ENCODE data around the gene ABR.

Gene ABR

GRCh38 chr17:1025733-1026598 is 153.8 kb downstream of the ABR start:
- DNase-seq, result no peak

DNA sequence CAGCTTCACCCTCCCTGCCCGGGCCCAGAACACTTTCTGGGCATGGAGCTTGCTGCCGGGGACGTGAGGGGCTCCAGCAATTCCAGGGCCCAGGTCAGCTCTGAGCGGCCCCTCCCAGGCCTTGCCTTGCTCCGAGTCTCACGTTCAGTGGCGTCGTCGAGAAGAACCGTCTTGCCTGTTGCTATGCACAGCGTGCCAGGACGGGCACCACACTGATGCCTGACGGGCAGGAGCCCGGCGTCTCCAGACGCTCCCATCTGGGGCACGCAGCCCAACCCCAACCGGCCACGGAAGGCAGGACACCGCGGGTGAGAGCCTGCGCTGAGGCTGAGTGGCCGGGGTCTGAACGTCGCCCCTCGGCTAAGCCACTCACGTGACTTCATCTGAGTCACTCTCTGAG is 155.7 kb downstream of the ABR start:
- no peak for DNase-seq

- no peak for DNase-seq
These were observed 157.3 kb downstream of the ABR start for GRCh38 chr17:1022278-1023024.

DNA sequence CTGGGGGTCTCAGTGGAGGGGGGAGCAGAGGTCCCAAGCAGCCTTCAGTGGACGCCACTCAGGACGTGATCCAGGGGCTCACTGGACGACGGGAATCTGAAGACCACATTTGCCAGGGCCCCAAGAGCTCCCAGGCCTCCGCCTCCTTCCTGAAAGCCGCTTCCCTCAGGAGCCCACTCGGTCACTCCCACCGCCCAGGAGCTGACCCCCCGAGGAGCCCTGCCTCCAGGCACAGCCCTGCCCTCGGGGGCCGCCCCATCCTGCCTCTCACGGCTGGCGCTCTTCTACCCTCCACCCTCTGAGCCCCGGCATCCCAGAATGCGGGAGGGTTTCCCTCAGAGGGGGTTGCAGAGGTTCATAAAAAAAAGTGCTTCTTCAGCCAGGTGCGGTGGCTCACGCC is 158.6 kb downstream of the ABR start:
- DNase-seq, result no peak

DNA sequence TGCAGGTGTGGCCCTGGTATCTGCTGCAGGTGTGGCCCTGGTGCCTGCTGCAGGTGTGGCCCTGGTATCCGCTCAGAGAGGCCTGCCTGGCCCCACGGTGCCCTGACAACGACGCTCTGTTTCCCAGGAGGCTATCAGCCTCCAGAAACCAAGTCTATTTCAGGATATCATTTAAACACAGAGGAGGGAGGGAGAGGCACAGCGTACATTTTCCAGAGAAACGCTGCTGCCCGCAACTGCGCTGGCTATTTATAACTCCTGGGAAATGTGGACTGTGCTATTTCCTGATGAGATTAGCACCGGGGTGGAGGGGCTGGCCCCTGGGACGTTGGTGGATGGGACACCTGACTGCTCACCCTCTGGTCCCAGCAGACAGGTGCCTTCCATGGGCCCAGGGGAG is 160.3 kb downstream of the ABR start:
- DNase-seq, result no peak

DNA sequence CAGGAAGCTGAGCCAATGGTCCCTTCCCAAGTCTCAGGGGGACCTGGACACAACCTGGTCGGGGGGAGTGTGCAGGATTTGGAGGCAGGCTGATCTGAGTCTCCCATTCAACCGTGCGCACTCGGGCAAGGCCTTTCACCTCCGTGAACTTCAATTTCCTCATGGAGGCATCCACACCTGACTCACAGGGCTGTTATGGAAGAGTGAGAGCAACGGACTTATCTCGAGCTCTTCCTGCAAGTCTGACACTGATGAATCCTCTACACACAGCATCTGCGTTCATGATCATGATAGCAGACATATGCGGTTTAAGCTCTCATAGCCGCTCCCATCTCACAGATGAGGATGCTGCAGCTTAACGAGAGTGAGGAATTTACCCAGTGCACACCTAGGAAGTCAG is 161.2 kb downstream of the ABR start:
- no peak for DNase-seq

DNA sequence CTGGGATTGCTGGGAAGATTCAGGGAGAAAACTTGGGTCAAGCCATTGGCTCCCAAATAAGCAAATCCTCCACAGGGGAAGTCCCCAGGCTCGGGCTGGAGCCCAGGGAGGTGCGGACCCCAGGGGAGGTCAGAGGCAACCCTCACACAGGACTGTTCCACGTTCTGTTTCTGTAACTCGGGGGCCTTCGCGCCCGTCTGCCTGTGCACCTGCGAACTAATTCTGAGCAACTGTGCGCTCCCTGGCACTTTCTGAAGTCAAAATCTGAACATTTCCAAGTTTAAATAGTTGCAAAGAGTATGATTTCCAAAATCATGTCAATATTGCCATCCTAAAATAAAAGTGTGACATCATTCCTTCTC is 166.1 kb downstream of the ABR start:
- no peak for DNase-seq

GRCh38 chr17:1012823-1013728 is 166.7 kb downstream of the ABR start:
- DNase-seq, result no peak

- DNase-seq, result no peak
These were observed 167.7 kb downstream of the ABR start for GRCh38 chr17:1011760-1012735.

- no peak for DNase-seq
These were observed 168.6 kb downstream of the ABR start for GRCh38 chr17:1011138-1011537.

DNA sequence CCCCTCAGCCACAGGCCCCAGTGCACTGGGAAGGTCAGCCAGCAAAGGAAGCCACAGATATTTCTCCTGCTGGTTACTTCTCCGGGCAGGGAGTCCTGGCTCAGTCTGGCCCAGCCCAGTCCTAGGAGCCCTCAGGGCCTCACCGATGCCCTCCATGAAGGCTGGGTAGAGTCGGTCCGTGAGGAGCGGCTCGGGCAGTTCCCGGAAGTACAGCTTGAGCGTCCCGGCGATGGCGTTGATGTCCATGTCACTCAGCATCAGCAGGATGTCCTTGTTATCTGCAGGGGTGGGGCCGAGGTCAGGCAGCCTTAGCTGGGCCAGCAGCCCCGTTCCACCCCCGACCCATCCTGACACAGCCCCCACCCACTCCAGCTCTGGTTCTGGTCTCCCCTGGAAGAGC is 169.2 kb downstream of the ABR start:
- no peak for DNase-seq

- no peak for DNase-seq
These were observed 169.7 kb downstream of the ABR start for GRCh38 chr17:1010086-1010450.

GRCh38 chr17:1009229-1010085 is 170.3 kb downstream of the ABR start:
- no peak for DNase-seq

GRCh38 chr17:1008008-1008761 is 171.6 kb downstream of the ABR start:
- DNase-seq, result no peak

- DNase-seq, result no peak
These were observed 172.3 kb downstream of the ABR start for GRCh38 chr17:1007310-1008007.

DNA sequence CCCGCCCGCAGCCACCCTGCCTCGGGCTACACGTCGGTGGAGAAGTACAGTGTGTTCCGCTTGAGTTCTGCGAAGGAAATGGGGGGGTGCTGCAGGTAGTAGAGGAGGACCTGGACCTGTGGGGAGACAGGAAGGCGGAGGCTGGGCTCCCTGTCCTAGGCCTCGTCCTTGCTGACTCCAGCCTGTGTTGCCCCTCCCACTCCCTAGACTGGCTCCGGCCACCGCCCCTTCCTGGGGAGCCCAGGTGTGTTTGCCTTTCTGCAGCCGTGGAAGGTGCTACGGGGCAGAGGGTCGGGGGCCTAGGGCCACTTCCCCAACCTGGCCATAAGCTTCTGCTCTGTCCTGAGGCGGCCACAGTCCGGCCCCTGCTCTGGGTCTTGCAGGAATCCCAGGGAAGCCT is 173.7 kb downstream of the ABR start:
- no peak for DNase-seq

DNA sequence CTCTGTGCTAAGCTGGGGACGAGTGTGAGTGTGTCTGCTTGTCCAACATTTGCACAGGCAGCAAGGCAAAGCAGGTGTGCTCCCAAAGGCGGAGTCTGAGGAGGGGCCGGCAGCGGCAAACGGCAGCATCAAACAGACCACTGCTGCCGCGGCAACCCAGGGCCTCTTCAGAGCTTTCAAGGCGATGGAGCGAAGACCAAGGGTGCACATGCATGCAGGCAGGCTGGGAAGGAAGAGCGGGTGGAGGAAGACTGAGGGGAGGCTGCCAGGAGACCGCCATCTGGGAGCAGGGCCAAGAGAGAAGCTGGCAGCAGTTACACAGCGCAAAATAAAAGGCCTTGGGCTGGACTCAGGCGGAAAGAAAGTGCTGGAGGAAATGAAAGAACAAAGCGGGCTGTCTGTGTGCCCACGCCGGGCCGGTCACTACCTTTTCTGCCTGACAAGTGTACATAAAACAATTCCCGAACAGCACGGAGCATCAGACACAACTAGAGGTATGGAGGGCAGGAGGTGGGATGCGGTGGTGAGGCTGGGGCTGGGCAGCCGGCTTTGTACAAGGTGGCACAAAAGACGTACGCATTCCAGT is 174.3 kb downstream of the ABR start:
- DNase-seq, result no peak

DNA sequence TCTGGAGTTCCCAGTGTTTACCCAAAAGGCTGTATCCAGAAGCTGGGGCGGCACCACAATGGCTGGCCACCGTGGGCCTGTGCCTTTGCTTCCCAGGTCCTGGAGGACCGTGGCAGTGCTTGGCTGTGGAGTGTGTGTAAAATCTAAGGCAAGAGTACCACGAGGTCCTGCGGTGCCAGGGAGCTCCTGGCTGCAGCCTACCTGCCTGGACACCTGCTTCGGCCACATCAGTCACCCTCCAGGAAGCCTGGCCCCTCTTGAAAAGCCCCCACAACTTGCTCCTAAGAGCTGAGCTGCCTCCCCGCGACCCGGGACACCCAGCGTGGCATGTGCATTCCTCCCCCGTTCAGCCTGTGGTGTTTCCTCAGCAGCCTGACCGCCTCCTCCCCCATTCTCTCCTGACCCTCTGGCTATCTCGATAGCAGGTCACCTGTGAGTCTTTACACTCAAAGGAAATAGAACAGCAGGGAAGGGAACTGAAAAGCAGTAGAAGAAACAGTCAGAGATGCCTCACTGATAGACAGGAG is 174.9 kb downstream of the ABR start:
- DNase-seq, result no peak
